COLO668 (cell line): ENCODE measurements around the gene AHDC1.

Experiments used
- DNase-seq: peaks from one replicate; lab custom pipeline; 2025; ENCODE audit not compliant: unreplicated experiment; lab: John Stamatoyannopoulos, UW

Gene AHDC1

DNA sequence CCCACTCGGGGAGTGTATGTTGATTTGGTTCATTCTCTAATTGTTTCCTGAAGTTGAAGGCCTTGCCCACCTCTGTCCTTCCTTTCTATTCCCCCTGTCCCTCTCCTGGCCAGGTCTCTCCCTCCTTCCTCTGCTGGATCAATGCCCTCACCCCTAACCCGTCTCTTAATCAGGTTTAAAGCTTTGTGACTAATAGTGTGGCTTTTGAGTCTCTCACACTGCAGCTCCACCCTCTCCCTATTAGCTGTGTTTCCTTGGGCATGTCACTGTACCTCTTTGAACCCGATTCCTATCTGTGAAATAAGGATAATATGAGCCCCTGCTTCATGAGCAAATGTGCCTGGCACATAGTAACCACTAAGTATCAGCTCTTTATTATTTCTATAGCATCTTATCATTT lies 20.5 kb downstream of the AHDC1 start:
- DNase-seq = no peak

DNA sequence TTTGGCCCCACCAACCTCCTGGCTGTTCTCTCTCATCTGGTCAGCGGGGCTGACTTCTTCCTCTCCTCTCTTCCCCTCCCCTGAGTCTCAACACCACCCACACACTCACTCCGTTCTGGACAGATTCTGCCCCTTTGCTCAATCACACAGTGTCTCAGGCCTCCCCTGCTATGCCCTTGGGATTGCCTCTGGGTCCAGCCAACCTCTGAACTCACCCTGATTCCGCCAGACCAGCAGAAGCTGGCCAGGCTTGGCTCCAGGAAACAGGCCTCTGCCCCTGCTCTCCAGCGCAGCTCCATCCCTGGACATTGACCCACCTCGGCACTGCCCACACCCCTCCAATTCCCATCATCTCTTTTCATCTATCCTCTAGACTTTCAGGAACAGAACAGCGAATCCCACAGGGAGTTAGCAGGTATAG lies 22.1 kb downstream of the AHDC1 start:
- no peak for DNase-seq

DNA sequence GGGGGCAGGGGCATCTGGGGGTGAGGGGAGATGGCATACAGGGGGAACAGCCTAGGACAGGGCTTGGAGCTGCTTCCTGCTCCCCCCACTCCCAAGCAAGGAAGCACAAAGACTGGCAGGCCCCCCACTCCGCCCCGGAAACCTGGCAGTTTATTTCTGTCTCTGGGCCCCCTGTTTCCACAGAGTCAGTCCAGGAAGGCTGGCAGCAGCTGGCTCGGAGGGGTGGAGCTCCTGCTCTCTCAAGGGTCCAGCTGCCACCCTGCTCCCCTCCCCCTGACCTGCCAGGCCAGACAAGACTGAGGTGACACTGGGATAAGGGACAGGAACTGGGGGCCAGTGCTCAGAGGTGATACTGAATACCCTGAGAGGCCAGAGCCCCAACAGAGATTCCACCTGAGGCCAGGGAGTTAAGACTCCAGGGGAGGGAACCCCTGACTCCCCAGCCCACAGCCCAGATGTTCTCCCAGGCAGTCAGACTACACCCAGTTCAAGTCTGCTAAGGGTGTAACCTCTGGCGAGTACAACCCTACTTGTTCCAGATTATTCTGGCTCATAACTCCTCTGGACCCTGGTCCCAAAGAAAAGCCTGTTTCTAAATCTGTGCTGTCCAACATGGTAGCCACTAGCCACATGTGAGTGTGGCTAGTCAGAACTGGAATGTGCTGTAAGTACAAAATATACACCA lies 26.3 kb downstream of the AHDC1 start:
- DNase-seq = peak; percentile 79

DNA sequence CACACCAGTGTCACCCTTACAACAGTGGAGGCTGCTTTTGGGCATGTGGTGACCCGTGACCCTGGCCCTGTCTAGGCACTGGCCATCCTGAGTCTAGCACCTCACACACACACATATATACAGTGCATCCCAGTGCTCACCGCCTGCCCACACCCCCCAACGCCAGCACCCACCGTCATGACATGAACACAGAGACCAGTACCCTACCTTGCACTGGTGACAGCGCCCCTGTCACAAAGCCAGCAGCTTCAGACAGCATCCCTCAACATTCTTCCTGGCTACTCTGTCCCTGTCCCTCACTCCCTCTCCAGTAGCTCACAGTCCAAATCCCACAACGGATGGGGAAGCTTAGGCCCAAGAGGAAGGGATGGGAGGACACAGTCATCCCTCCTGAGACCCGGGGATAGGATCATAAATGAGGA lies 27.1 kb downstream of the AHDC1 start:
- DNase-seq = no peak

DNA sequence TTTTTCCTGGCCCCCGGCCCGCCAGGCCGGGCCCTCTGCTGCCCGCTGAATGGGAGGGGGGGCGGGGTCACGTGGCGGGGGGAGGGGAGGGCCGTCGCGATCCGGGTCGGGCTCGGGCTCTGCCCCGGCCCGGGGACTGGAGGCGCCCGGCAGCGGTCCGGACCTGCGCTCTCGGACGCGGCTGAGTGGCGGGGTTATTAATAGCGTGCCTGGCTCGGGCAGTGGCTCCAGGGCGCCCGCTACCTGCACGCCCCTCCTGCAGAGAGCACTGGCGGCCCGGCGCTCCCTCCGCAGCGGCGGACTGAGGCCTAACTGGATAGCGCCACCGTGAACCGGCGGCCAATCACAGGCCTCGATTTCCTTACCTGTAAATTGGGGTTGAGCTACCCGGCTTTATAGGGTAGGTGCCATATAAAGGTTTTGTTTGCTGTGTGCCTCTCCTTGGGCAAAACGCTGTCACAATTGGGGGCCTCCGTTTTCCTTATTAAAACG lies 28.1 kb downstream of the AHDC1 start:
- peak; percentile 94 for DNase-seq

DNA sequence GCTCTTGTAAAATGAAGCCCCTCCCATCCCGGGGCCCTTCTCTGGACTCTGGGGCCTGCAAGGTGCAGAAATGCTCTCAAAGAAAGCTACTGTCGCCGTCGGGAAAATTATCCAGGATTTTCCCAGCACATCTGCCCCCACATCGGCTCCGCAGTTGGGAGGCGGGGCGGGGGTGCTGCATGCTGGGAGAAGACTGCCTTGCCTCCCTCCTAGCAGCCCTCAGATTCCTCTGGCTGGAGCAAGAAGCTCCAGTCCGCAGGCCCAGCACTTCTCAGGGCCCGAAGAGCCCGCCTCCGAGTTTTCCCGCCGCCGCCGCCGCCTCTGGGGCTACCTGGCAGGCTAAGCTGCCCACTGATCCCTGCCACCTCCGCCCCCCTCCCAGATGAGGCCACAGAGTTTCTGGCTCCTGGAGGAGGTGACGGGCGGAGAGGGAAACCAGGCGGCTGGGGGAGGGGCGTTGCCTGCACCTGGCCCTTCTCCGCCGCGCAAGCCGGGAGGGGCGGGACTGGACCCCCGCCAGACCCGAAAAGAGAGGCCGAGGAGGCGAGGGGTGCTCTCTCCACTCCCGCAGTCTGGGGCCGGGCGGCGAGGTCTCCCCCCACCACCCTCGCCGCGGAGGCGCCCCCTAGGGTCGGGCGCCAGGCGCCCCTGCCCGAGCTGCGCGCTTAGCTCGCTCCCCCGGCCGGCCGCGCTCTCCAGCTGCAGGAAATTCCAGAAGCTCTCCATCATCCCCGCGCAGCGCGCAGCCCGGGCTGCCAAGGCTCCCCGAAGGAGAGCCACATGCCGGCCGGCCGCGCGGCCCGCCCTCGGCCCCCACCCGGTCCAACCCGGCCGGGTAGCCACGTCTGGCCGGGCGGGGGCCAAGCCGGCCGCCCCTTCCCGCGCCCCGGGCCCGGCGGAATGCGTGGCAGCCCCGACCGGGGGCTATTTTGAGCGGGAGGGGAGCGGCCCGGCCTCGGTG lies 28.8 kb downstream of the AHDC1 start:
- DNase-seq = peak; percentile 97

DNA sequence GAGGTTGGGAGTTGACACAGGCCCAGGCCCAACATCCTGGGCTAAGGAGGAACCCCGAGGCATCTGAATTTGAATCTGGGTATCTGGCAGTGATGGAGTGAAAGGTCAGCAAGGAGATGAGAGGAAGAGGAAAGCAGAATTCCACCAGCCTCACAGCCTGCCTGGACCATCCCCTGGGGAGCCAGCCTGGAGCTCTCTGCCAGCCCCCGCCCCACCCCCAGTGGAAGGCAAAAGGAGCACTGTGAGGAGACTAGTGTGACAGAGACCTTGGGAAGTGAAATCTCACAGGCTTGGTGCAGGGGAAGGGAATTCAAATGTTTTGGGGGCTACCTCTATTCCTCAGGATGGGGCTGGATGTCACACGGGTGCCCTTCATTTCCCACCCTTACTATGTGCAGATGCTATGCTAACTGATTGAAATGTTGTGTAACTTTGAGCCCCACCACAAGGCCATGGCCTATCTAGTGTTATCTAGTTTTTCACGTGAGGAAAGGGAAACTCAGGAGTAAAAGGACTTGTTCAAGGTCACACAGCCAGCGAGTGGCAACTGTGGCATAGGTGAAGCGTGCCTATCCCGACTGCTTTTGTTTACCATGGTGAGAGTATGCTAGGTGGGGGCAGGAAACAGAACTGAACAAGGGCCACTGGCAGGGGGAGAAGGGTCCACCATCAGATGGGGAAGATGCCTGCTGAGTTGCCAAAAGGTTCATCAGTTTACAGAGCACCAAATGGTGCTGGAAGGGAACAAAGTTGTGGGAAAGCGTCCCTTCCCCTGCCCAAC lies 29.8 kb downstream of the AHDC1 start:
- DNase-seq = no peak

DNA sequence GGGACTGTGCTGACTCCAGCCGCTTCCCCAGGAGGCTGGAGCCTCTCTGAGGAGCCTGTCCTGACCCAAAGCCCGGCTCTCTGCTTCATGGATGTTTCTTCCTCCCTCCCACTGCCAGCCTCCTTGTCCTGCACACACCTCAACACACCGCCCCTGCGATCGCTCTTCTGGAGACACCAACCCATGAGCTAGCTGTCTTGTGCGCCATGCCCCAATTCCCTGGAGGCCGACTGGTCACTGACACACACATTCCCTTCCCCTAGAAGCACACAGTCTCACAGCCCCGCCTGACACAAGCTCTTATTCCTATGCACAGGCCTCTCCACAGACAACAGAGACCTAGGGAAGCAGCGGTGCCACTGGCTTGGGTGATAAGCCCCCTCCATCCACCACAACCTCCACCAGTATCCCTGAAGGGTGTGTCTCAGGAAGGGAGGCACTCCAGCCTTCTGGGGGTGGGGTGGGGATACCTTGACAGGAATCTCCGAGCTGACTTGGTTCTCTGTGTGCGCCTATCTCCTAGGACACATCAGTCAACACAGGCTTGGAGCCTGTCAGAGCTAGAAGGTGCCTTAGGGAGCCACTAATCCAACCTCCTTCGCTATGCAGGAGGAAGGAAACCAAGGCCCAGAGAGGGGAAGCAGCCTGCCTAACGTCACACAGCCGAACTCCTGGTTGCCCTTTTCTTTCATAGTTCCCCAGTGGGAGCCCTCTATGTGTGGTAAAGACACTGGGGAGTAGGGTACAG lies 31.1 kb downstream of the AHDC1 start:
- DNase-seq = peak; percentile 53

DNA sequence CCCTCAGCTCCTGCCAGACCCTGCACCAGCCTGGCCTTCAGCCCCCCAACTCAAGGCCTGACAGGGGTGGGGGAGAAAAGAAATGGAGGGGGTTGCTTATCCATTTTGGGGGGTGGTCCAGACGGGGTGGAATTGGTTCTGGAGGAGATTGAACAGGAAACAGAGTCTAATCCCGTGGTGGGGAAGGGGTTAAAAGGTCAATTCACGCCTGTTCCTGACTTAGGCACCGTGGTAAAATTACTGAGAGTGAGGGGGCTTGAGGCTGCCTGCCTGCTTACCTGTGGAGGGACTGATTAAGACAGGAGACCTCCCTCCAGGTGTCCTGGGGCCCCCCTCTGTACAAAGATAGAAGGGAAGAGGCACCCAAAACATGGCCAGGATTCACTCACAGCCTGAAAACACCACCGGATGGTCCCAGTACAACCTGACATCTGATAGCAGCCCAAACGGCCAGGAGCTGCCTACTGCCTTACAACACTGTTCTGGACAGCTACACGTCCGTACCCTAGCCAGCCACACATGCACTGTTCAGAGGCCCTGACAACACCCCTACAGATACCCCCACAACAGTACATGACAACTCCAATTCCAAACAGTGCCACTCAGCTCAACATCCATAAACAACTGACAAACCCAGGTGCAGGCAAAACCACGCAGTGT lies 31.8 kb downstream of the AHDC1 start:
- DNase-seq = peak; percentile 51

DNA sequence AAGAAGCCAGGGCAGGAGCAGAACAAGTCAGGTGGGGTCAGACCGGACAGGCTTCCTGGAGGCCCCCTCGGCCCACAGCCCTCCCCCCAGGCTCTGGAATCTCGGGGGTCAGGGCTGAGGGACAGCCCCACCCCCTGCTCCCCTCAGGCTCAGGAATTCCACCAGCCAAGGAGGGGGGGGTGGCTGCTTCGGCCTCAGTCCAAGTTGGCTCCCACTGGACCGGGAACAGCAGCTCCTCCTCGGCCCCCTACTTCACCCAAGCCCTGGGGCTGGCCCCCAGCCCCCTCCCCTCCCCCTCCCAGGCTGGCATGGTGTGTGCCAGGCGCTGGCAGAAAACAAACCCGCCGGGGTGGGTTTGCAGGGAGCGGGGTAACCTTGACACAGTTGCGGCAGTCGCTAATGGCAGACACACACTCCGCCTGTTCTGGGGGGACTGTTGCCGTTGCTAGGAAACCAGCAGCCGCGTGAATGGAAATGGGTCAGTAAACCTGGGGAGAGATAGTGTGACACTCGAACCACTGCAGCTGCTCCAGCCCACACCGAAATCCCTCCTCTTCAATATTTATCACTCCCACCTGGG lies 32.4 kb downstream of the AHDC1 start:
- peak; percentile 77 for DNase-seq

DNA sequence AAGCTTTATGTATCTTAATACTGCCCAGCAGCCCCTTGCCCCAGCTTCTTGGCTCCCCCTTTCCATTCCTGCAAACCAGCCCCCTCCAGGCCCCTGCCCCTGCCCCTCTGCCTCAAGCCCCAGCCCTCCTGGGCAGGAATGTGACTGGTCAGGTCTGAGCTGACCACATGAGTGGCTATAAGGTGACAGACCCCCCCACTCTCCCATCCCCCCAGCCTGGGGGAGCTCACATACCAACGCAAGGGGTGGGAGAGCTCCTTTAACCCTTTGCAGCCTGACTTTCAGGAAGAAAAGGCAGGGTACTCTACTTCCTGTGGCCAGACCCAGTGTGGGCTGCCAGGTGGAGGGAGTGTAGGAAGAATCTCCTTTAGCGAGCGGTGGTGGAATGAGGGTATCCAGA lies 33.2 kb downstream of the AHDC1 start:
- DNase-seq = no peak

DNA sequence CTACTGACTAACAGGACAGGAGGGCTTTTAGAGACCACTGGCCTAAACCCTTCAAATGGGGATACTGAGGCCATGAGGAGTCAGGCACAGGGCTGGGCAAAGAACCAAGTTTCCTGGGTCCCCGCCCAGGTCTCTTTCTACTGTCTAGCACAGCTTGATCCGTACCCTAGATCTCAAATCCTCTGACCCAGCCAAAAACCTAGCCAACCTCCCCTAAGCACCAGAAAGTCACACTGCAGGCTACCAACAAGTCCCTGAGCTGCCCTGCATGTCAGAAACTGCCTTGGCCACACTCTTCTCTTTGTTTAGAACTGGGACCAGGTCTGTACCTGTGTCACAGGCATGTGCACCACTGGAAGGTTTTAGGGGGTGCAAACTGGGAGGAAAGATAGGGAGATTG lies 33.6 kb downstream of the AHDC1 start:
- DNase-seq = no peak

DNA sequence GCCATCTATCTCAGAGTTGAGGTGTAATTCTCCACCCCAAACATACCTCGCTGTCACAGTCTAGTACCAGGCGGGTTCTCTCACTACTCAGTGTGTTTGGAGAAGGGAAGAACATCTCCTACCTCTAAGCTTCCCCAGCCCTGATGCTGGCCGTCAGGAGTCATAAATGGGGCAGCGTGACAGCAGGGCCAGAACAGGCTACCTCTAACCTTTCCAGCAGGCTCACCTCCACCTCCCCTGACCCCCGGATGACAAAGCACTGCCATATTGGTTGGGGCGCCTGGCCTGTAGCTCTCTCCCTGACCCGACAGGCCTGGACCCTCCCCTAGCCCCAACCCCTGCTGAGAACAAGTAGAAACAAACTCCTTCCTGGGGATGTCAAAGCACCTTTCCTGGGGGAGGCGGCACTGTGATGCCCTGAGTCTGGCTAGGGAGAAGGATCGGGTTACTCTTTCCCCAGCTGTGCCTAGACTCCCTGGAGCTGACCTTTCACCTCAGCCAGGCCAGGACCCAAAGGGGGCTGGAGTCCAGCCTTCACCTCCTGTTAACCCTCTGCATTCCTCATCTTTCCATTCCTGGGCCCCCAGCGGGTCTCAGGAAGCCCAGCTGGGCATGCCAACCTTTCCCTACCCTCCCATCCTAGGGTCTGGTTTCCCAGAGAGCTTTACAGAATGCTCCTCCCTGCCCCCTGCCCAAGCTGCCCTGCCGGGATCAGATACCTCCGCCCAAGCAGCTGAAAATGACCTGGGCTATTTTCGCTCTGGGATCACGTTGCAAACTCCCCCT lies 34.2 kb downstream of the AHDC1 start:
- DNase-seq = peak; percentile 47

DNA sequence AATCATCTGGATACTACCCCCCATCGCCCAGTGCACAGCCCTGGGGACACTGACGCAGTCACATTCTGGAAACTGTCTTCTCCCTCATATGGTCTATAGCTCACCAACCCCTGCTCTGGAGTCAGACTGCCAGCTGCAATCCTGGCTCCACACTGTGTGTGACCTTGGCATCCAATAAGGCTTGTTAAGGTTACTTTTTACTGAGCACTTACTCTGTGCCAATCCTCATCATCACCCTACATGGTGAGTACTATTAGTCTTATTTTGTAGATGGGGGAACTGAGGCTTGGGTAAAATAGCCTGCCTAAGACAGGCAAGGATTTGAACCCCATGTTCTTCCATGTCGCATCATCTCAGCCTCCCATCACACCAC lies 34.9 kb downstream of the AHDC1 start:
- DNase-seq = no peak

DNA sequence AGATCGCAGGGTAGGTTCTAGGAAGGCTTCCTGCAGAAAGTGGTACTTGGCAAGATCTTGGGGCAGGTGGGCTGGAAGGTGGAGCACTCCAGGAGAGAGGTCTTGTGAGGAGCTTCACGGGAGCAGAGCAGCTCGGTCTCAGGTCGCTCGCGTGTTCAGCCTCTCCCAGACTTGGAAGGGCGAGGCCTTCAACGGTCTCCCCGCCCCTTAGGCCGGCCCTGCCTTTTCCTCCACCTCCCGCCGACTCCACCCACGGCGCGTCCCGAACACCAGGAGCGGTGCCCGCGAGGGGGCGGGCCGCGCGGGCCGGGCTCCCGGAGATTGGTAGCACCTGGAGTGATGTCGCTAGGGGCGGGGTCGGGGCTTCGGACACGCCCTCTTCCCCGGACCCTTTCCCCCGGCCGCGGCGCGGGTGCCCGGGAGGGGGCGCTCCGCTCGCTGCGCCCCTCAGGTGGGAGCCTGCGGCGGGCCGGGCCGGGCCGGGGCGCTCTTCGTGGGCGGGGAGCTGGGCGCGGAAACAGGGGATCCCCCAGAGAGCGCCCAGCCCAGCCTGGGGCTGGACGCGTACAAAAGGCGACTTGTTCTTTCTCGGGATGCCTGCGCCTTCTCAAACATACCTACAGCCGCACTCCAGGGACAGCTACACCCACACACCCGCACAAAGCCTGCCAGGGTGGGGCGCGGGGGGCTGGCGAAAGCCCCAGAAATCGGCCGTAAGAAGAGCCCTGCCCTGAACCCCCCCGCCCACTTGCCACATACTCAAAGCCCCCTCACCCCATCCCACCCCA lies 35.5 kb downstream of the AHDC1 start:
- peak; percentile 99 for DNase-seq

DNA sequence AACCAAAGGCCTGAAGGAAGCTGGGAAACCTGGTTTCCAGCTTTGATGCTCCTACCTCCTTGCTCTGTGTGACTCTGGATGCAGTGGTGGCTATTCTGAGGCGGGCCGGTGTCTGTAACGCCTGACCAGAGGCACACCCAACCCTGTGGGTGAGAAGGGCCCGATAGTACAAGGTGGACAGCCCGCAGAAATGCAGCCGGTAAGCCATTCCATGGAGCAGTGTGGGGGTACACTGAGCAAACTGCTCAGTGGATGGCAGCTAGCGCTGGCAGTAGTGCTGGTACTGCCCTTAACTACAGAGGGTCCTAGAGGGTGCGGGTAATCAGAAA lies 36.0 kb downstream of the AHDC1 start:
- no peak for DNase-seq

DNA sequence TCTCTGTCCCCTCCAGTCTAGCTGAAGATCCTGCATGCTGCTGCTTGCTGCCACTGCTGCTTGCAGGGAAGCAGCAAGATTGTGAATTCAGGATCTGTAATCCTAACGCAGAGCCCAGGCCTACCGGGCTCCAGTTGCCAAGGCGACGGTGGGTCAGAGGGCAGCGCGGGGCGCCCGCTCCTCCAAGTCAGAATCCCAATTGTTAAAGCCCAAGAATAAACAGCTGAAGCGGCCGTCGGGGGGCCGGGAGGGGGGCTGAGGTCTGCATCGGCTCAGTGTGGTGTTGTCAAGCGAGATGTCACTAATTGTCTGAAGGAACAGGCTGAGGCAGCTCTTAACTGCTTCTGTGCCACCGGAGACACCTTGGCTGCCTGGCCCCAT lies 36.8 kb downstream of the AHDC1 start:
- DNase-seq = no peak

DNA sequence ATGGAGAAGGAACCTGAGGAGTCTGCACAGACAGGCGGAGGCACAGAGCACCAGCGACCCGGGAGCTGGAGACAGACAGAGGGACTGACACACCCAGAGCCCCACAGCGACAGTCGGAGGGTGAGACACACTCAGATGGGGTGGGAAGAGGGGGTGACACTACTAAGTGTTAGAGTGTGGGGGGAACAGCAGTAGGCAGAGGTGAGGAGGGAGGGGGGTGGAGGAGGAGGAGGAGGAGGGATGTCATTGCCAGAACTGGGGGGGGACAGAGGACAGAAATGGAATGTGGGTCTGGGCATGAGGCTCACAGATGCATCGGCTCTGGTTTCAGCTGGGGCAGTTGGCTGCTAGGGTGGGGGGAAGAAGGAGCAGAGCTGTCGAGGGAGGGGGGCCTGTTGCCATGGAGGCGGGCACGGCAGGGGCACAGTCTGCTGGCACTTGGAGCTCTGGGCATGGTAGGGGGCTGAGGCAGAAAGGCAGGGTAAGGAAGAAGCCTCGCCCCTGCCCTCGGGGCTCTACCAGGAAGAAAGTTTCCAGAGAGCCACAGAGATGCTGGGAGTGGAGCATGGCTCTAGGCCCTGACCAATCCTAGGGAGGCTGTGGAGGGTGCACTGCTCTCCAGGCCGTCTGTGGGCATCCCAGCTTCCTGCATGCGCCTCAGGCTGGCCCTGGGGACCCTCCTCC lies 37.3 kb downstream of the AHDC1 start:
- DNase-seq = no peak
